GM21390 (cell line): Measurements from ENCODE around the gene OST4.

ENCODE experiments used
- ATAC-seq: cut with Tn5 transposase; IDR thresholded peaks from one replicate; pipeline ENCODE4 v1.9.1; 2021; ENCODE audit not compliant: unreplicated experiment

OST4 gene

DNA sequence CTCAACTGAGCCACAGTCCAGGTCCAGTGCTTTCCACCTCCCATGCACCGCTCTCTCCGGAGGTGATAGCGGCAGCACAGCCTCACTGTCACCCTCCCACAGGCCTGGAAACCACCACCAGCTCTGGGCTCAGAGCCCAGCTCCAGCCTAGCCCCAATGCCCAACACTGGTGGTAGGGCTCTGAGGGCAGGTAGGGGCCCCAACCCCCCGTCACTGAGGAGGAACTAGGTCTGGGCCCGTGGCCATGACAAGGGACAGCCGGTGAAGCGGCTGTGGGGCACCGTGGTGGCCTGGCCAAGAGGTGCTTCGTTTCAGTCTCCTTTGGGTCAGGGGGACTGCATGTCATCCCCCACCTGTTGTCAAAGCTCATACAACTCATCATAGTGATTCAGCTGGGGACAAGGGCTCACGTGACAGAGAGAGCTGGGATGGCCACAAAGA lies 44.2 kb downstream of the OST4 start:
- no peak for ATAC-seq

DNA sequence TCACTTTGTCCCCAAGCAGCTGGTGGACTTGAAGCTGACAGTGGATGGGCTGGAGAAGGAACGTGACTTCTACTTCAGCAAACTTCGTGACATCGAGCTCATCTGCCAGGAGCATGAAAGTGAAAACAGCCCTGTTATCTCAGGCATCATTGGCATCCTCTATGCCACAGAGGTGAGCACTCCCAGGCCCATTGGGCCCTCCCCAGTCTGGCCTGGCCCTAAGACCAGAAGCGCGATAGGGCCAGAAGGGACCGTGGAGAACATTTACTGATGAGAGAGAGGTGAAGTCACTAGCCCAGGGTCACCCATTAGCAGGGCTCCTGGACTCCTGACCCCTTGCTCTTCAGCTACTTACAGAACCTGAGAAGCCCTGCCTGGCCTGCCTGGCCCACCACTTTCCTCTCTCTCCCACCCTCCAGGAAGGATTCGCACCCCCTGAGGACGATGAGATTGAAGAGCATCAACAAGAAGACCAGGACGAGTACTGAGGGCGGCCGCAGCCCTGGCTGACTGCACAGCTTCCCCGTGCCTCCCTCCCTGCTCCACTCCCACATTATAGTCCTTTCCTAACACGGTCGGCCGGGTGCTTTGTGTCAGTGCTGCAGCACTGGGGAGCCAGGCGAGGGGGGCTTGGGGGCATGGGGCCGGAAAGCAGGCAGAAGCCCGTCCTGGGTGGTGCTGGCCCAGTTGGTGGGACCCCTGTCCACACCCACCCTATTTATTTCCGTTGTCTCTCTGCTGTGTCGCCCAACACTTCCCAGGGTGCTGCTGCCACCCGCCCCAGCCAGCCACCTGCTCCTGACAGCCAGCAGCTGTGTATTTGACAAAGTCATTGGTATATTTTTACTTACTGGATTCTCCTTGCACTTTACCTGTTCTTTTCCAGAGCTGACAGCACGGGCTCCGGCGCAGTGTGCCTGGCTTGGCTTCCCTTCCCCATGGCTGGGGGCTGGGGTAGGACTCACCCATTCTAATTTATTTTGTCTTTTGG lies 45.3 kb downstream of the OST4 start:
- no peak for ATAC-seq

DNA sequence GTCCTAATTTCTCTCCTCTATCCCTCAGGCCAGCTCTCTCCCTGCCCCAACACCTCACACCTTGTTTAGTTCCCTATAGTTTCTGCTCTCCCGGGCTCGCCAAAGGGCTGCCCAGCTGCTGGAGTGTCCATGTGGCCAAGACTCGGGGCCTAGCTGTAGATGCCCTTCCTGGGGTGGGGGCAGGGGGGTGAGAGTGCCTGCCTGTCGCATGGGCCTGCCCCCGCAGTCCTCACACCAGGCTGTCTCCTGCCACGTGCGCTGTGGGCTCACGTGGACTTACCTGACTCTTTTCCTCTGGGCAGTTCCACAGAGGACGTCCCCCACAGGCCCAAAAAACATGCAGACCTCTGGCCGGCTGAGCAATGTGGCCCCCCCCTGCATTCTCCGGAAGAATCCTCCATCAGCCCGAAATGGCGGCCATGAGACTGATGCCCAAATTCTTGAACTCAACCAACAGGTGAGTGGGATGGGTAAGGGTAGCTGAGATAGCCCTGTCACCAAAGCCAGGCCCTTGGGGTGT lies 46.1 kb downstream of the OST4 start:
- no peak for ATAC-seq

DNA sequence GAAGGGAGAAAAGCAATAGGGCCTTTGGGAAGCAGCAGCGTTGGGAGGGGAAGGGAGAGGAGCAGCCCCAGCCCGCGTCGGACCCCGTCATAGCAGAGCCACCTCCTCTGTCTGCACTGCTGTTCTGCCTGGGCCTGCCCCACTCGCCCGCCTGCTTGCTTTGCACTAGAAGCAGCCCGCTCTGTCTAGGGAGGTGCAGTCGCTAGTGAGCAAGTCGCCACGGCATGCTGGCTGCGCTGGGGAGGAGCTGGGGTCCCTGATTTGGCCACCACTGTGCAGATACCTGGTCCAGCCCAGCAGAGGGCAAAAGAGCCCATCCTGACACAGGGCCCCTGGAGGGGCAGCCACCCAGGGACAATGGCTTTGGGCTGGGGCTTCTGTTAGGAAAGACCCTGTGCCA lies 46.6 kb downstream of the OST4 start:
- ATAC-seq = no peak

DNA sequence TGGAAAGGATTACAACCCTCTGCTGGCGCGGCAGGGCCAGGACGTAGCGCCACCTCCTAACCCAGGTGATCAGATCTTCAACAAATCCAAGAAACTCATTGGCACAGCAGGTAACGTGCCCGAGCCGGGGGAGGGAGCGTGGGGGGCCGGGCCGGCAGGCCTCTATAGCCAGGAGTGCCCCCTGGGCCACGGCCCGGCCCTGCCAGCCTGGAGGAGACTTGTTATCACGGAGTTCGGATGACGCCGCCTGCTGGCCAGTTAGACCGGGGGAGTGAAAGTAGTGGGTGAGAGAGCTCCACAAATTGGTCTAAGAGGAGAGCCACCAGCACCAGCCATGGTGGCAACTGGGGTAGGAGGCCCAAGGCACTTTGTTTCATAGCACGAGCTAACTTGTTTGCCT lies 47.3 kb downstream of the OST4 start:
- no peak for ATAC-seq

DNA sequence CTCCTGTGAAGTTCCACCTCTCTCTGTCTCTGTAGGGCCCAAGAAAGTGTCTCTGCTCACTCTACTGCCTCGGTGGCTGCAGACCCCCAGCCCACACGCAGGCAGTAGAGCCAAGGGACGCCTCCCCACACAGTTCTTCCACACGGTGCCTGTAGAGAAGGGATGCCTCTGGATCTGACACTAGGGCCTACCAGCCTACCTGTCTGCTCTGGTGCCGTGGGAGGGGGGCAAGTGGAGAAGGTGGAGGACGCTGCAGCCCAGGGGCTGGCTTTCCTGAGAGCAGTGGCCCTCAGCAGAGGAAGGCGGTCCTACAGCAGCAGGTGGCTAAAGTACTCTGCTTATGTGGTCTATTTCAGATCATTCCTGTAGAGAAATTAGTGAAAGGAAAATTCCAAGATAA lies 47.7 kb downstream of the OST4 start:
- ATAC-seq = no peak

DNA sequence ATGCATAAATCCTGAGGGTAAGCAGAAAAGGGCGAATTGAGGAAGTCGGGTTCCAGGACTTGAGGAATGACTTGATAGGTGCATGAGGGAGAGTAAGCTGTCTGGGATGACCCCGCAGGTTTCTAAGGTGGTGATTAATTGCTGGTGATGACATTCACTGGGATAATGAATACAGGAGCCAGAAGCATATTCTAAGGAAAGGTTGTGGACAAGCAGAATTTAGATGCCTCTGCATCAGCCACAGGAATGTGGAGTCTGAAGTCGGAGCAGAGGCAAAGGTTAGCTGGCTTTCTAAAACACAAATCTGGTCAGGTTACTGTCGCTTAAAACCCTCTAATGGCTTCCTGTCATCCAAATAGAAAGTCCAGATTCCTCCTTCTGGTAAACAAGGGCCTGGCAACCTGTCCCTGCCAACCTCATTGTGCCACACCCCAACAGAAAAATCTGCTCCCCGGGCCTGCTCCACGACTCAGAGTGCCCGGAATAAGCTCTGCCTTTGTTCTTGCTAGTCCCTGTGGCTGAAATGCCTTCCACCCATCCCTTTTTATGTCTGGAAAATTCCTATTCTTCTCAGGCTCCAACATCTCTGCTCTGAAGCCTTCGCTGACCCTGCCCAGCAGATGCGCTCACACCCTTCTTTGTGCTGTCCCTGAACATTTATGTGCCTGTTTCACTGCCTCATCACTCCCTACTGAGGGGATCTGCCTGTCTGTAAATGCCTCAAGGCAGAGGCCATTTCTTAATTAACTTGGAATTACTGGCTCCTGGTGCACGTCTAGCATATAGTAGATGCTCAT lies 50.0 kb downstream of the OST4 start:
- no peak for ATAC-seq
